ENCODE results near the gene BMP8B. TPM values are rescaled to one million over a fixed set of nuclear protein-coding genes. Genes with fewer than 3 reads are reported as not detected.
A peak's percentile ranks its signal among the peaks of the same experiment; 100 is the strongest.

Gene BMP8B
- polyA plus RNA-seq, 1 of the 3 experiments (the other 2 are of a cell fraction) = 0.07 TPM

GRCh38 chr1:39738622-39739366, 49.9 kb downstream of the BMP8B start, which contains the start of gene PPIE (continued):
- TF ChIP-seq RFX5 (IDR thresholded peaks at IDR 0.05; ENCODE audit: low read length) (no peak), USF1 (IDR thresholded peaks at IDR 0.05; ENCODE audit: borderline replicate concordance, low read depth) (no peak)

GRCh38 chr1:39737546-39738169, 51.0 kb downstream of the BMP8B start:
- Histone ChIP-seq H3K27ac (ENCODE audit: low read depth in 2 of 2, low read length in 1 of 2) (no peak overlapping the region), H2AFZ (ENCODE audit: low read depth) (peak overlapping the region; percentile 93; the same call in 1 of the 2 replicates), H3K9me2 (no peaks in the 10 kb centered on the region), H3K4me2 (no peak overlapping the region), H3K9me3 (no peaks in the 10 kb centered on the region), H3K36me3 (replicated peaks in 1 of 2; ENCODE audit: control insufficient read depth in 1 of 2, insufficient read depth in 2 of 2, low read length in 1 of 2) (peaks cover 14 to 26% of the 10 kb centered on the region in 2 experiments), H4K20me1 (ENCODE audit: insufficient read depth) (no peaks in the 10 kb centered on the region), H3F3A (replicated peaks; ENCODE audit: insufficient read depth) (no peaks in the 10 kb centered on the region), H3K9ac (no peak overlapping the region), H3K79me2 (ENCODE audit: insufficient read depth) (peaks cover 23% of the 10 kb centered on the region; the same call in 1 of the 2 replicates), H3K4me1 (ENCODE audit: control insufficient read depth in 1 of 2, insufficient read depth in 2 of 2, low read depth in 1 of 2, low read length in 1 of 2) (peaks cover 0 to 14% of the 10 kb centered on the region in 2 experiments; a peak in 2 of 4 replicates), H3K4me3 (ENCODE audit: low read depth in 2 of 2, low read length in 1 of 2) (no peak overlapping the region), H3K27me3 (ENCODE audit: insufficient read depth) (no peaks in the 10 kb centered on the region)
- no peak for TF ChIP-seq FOXJ3 (CRISPR knock-in tag; IDR thresholded peaks at IDR 0.05)
- TF ChIP-seq MXI1 (IDR thresholded peaks at IDR 0.05; ENCODE audit: low read depth, low read length) = no peak
- no peak for TF ChIP-seq PBX3 (IDR thresholded peaks at IDR 0.05)
- no peak for TF ChIP-seq CHD2 (IDR thresholded peaks at IDR 0.05; ENCODE audit: low read length, partially characterized antibody)
- TF ChIP-seq ZBTB33 (IDR thresholded peaks at IDR 0.05; ENCODE audit: borderline replicate concordance, low read depth) = no peak
- no peak for TF ChIP-seq EZH2phosphoT487 (IDR thresholded peaks at IDR 0.05; ENCODE audit: borderline replicate concordance, low read depth)
- TF ChIP-seq RCOR1 (IDR thresholded peaks at IDR 0.05; ENCODE audit: low read length) = no peak
- TF ChIP-seq REST (IDR thresholded peaks at IDR 0.05; ENCODE audit: low read depth, low read length) = no peak
- no peak for TF ChIP-seq SMC3 (IDR thresholded peaks at IDR 0.05; ENCODE audit: low read depth, low read length)
- TF ChIP-seq RFX5 (IDR thresholded peaks at IDR 0.05; ENCODE audit: low read length) = no peak
- no peak for TF ChIP-seq NRF1 (IDR thresholded peaks at IDR 0.05; ENCODE audit: low read depth, low read length)
- TF ChIP-seq ELF1 (IDR thresholded peaks at IDR 0.05) = no peak
- TF ChIP-seq USF2 (IDR thresholded peaks at IDR 0.05; ENCODE audit: borderline replicate concordance, low read depth, low read length) = no peak
- TF ChIP-seq YY1 (IDR thresholded peaks at IDR 0.05; ENCODE audit: low read depth) = no peak
- no peak for TF ChIP-seq GATA2 (CRISPR knock-in tag; IDR thresholded peaks at IDR 0.05)
- no peak for TF ChIP-seq TCF12 (IDR thresholded peaks at IDR 0.05)
- TF ChIP-seq SIN3A (IDR thresholded peaks at IDR 0.05; ENCODE audit: borderline replicate concordance, low read depth, low read length) = no peak
- no peak for TF ChIP-seq RXRA (IDR thresholded peaks at IDR 0.05; ENCODE audit: borderline replicate concordance, low read depth)
- POLR2A ChIA-PET = interaction anchor here (1.6 kb wide), 1 partner anchor 163 kb away, joined by 3 read pairs; no protein-coding TSS in a partner anchor
- DNase-seq = no peak
- WGBS (ENCODE audit: low lambda C conversion rate) = 94% methylated on average over 9 of the region's 9 CpGs
- CTCF ChIA-PET = interaction anchor here (1.1 to 2.3 kb wide), 4 partner anchors 80 to 160 kb away, joined by 4 to 11 read pairs (median 6); no protein-coding TSS in a partner anchor
